Tibial artery (tissue), 4 donors: ENCODE data around the gene KLHL29.

Experiments used
- DNase-seq, 2 donors: peaks; one replicate each; pipeline ENCODE4 v3.0.0-alpha.2; 2019
- H3K27ac ChIP-seq, 2 donors: fragments of 200-600 bp; sonication (generic) in 1 of 2; 1 replicate in 1 of 2; 2 replicates in 1 of 2; pipeline ENCODE4 v1.5.1; 2018 to 2019; ENCODE audit warnings: mild to moderate bottlenecking in 1 of 2
- H3K27me3 ChIP-seq, 2 donors: fragments of 200-600 bp; sonication (generic) in 1 of 2; one replicate each; pipeline versions ENCODE4 v1.5.1 to v1.6.0; 2016 to 2019
- H3K36me3 ChIP-seq, 3 donors: fragments of 200-600 bp; sonication (generic) in 2 of 3; one replicate each; pipeline ENCODE4 v1.5.1; 2016 to 2019; ENCODE audit warnings: mild to moderate bottlenecking in 2 of 3
- H3K4me1 ChIP-seq, 4 donors: fragments of 200-600 bp; sonication (generic) in 2 of 4; 1 replicate in 3 of 4; 2 replicates in 1 of 4; pipeline ENCODE4 v1.5.1; 2016 to 2019
- H3K4me3 ChIP-seq, 2 donors: fragments of 200-600 bp; sonication (generic) in 1 of 2; 1 replicate in 1 of 2; 2 replicates in 1 of 2; pipeline ENCODE4 v1.5.1; 2018 to 2019; ENCODE audit warnings: mild to moderate bottlenecking in 2 of 2
- H3K9me3 ChIP-seq, 3 donors: fragments of 200-600 bp; sonication (generic) in 1 of 3; one replicate each; pipeline ENCODE4 v1.5.1; 2016 to 2019
- CTCF ChIP-seq, 2 experiments: fragments of 200-600 bp in 1 of 2; fragments of 450-650 bp in 1 of 2; IDR thresholded peaks; one replicate each; pipeline ENCODE4 v1.5.1; 2017 to 2019; ENCODE audit warnings: antibody characterized with exemption in 2 of 2, mild to moderate bottlenecking in 1 of 2, moderate library complexity in 1 of 2
- intact Hi-C: fragments of 100-400 bp; cut with DNase I; formaldehyde crosslinking; loops from one replicate; pipeline ENCODE4 v1.15.0; 2023; ENCODE audit warnings: low total_unique reads

The KLHL29 gene

GRCh38 chr2:23595021-23595420 lies 210.0 kb downstream of the KLHL29 start:
- no peaks in the 10 kb centered on the region for H3K27me3 ChIP-seq
- no peaks in the 10 kb centered on the region for H3K36me3 ChIP-seq
- H3K27ac ChIP-seq = peak overlapping the region; percentile 63 to 75
- TF ChIP-seq CTCF (IDR thresholded peaks at IDR 0.05) = no peak
- no peak overlapping the region for H3K4me3 ChIP-seq
- no peaks in the 10 kb centered on the region for H3K9me3 ChIP-seq
- intact Hi-C loops = no loop called here
- H3K4me1 ChIP-seq = peaks cover 0 to 41% (median 20%) of the 10 kb centered on the region in 4 donors
- no peak for DNase-seq

GRCh38 chr2:23595601-23596251 lies 210.7 kb downstream of the KLHL29 start:
- Histone ChIP-seq H3K36me3 (no peaks in the 10 kb centered on the region), H3K4me3 (peak overlapping the region; percentile 1 to 10), H3K4me1 (peaks cover 0 to 34% (median 16%) of the 10 kb centered on the region in 4 donors), H3K27me3 (no peaks in the 10 kb centered on the region), H3K27ac (peak overlapping the region; percentile 63 to 75), H3K9me3 (no peaks in the 10 kb centered on the region)
- DNase-seq = peak in 1 of 2 donors; percentile 81
- intact Hi-C loops = no loop called here
- TF ChIP-seq CTCF (IDR thresholded peaks at IDR 0.05) = no peak

GRCh38 chr2:23596316-23596885 lies 211.4 kb downstream of the KLHL29 start:
- Histone ChIP-seq H3K36me3 (no peaks in the 10 kb centered on the region), H3K27me3 (no peaks in the 10 kb centered on the region), H3K4me3 (peak overlapping the region; percentile 1 to 10), H3K4me1 (peaks cover 0 to 28% (median 16%) of the 10 kb centered on the region in 4 donors), H3K27ac (peak overlapping the region; percentile 63 to 75), H3K9me3 (no peaks in the 10 kb centered on the region)
- TF ChIP-seq CTCF (IDR thresholded peaks at IDR 0.05) = no peak
- intact Hi-C loops = no loop called here
- peak in 1 of 2 donors; percentile 75 for DNase-seq

GRCh38 chr2:23597687-23598086 lies 212.7 kb downstream of the KLHL29 start:
- DNase-seq = no peak
- peaks cover 0 to 34% (median 17%) of the 10 kb centered on the region in 4 donors for H3K4me1 ChIP-seq
- H3K27ac ChIP-seq = peak overlapping the region in 1 of 2 donors; percentile 15
- no peak for TF ChIP-seq CTCF (IDR thresholded peaks at IDR 0.05)
- H3K4me3 ChIP-seq = no peak overlapping the region
- H3K27me3 ChIP-seq = no peaks in the 10 kb centered on the region
- no peaks in the 10 kb centered on the region for H3K36me3 ChIP-seq
- intact Hi-C loops = no loop called here
- H3K9me3 ChIP-seq = no peaks in the 10 kb centered on the region

GRCh38 chr2:23599006-23599405 lies 214.0 kb downstream of the KLHL29 start:
- Histone ChIP-seq H3K36me3 (no peaks in the 10 kb centered on the region), H3K9me3 (no peaks in the 10 kb centered on the region), H3K27me3 (no peaks in the 10 kb centered on the region), H3K4me3 (no peak overlapping the region), H3K4me1 (peaks cover 0 to 44% (median 19%) of the 10 kb centered on the region in 4 donors), H3K27ac (no peak overlapping the region)
- TF ChIP-seq CTCF (IDR thresholded peaks at IDR 0.05) = no peak
- DNase-seq = no peak
- intact Hi-C loops = no loop called here
